CD8-positive, alpha-beta memory T cell (primary cell): ENCODE data around the gene PPP2R2B. TPM values are rescaled to one million over a fixed set of nuclear protein-coding genes. Genes with fewer than 3 reads are reported as not detected.
A peak's percentile ranks its signal among the peaks of the same experiment; 100 is the strongest.

Experiments
- CTCF ChIA-PET: fragments of 350-600 bp; sonication (Branson Sonifier 250); formaldehyde crosslinking; loops from one replicate; lab custom pipeline; 2021; ENCODE audit warnings: antibody characterized with exemption; lab: Charles Lee
- POLR2A ChIA-PET: fragments of 350-600 bp; sonication (Branson Sonifier 250); formaldehyde crosslinking; loops from one replicate; lab custom pipeline; 2021; ENCODE audit warnings: antibody characterized with exemption; lab: Charles Lee
- DNase-seq, 5 donors: peaks; one replicate each; pipeline versions ENCODE4 v3.0.0 to v3.0.0-alpha.2; 2020 to 2022; ENCODE audit warnings: mixed read lengths in 1 of 5
- H3K27ac ChIP-seq: one replicate; pipeline ENCODE4 v1.7.0; 2013; ENCODE audit warnings: low read depth, mild to moderate bottlenecking, low read length, moderate library complexity
- H3K27me3 ChIP-seq: 2 replicates; pipeline ENCODE4 v1.7.0; 2013; ENCODE audit warnings: low read length, mild to moderate bottlenecking; ENCODE audit not compliant: insufficient read depth, poor library complexity, severe bottlenecking
- H3K36me3 ChIP-seq: 2 replicates; pipeline ENCODE4 v1.7.0; 2013; ENCODE audit warnings: mild to moderate bottlenecking, low read length, moderate library complexity; ENCODE audit not compliant: insufficient read depth
- H3K4me1 ChIP-seq: 2 replicates; pipeline ENCODE4 v1.7.0; 2013; ENCODE audit warnings: mild to moderate bottlenecking, low read length, moderate library complexity; ENCODE audit not compliant: insufficient read depth
- H3K4me3 ChIP-seq: 2 replicates; pipeline ENCODE4 v1.7.0; 2013; ENCODE audit warnings: mild to moderate bottlenecking, low read length
- H3K9me3 ChIP-seq: 2 replicates; pipeline ENCODE4 v1.7.0; 2013; ENCODE audit warnings: mild to moderate bottlenecking, low read length
- H3K27ac Mint-ChIP-seq, 8 donors: one replicate each; pipeline ENCODE4 v1.8.0; 2020 to 2021; ENCODE audit warnings: mixed read lengths in 8 of 8, mild to moderate bottlenecking in 6 of 8, inconsistent platforms in 3 of 8, moderate library complexity in 3 of 8
- H3K27me3 Mint-ChIP-seq, 2 donors: one replicate each; pipeline ENCODE4 v1.8.0; 2020 to 2021; ENCODE audit warnings: mixed read lengths in 2 of 2, mild to moderate bottlenecking in 1 of 2, moderate library complexity in 1 of 2
- H3K36me3 Mint-ChIP-seq, 3 donors: one replicate each; pipeline ENCODE4 v1.8.0; 2020 to 2021; ENCODE audit warnings: mixed read lengths in 3 of 3, inconsistent platforms in 1 of 3, mild to moderate bottlenecking in 1 of 3
- H3K4me1 Mint-ChIP-seq, 3 donors: one replicate each; pipeline ENCODE4 v1.8.0; 2020 to 2021; ENCODE audit warnings: mixed read lengths in 3 of 3, inconsistent platforms in 1 of 3, mild to moderate bottlenecking in 1 of 3
- H3K4me3 Mint-ChIP-seq, 7 donors: one replicate each; pipeline ENCODE4 v1.8.0; 2020 to 2021; ENCODE audit warnings: mixed read lengths in 7 of 7, mild to moderate bottlenecking in 6 of 7, moderate library complexity in 4 of 7, inconsistent platforms in 2 of 7
- H3K9me3 Mint-ChIP-seq, 5 donors: one replicate each; pipeline ENCODE4 v1.8.0; 2020 to 2022; ENCODE audit warnings: mixed read lengths in 5 of 5, mild to moderate bottlenecking in 3 of 5, moderate library complexity in 2 of 5, inconsistent platforms in 1 of 5
- polyA plus RNA-seq: library from polyadenylated mRNA; unstranded; fragments of 300-500 nt; fragmentation: Illumina TruSeq; gene quantifications from one replicate; pipeline ENCODE4 v1.2.3, GENCODE V29; 2021
- total RNA-seq, 2 experiments: library from RNA; stranded (reverse); gene quantifications; one replicate each; pipeline ENCODE4 v1.2.3, GENCODE V29; 2021

Gene PPP2R2B
- total and polyA plus RNA-seq, 3 experiments from 2014 or later, result 2.3 to 29.7 (median 4.2) TPM

DNA sequence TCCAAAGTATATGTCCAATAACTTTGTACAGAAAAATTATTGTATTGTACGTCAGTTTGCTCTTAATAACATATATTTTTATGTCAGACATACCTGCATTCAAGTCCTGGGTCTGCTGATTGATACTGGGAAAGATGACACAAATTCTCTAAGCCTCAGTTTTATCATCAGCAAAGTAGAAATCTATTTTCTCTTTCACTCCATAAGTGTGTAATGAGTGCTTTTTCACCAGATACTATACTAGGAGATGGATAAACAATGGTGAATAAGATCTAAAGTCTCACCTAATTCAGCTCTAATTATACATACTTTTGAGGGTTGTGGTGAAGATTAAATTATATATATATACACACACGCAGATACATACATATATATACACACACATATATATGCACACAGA is 12.3 kb downstream of the PPP2R2B start:
- Mint-ChIP-seq H3K4me1 (peaks cover 25 to 51% (median 29%) of the 10 kb centered on the region in 3 donors), H3K27ac (peak overlapping the region in 1 of 8 donors; percentile 10), H3K9me3 (no peaks in the 10 kb centered on the region), H3K4me3 (no peak overlapping the region), H3K36me3 (peaks cover 7 to 42% (median 11%) of the 10 kb centered on the region in 3 donors), H3K27me3 (no peaks in the 10 kb centered on the region)
- no peak for DNase-seq
- no peaks in the 10 kb centered on the region for H3K9me3 ChIP-seq
- POLR2A ChIA-PET, result no interaction called here
- no peaks in the 10 kb centered on the region for H3K4me1 ChIP-seq
- H3K4me3 ChIP-seq, result no peak overlapping the region
- CTCF ChIA-PET, result no interaction called here
- H3K27me3 ChIP-seq, result no peaks in the 10 kb centered on the region
- no peak overlapping the region for H3K27ac ChIP-seq
- H3K36me3 ChIP-seq, result no peaks in the 10 kb centered on the region

DNA sequence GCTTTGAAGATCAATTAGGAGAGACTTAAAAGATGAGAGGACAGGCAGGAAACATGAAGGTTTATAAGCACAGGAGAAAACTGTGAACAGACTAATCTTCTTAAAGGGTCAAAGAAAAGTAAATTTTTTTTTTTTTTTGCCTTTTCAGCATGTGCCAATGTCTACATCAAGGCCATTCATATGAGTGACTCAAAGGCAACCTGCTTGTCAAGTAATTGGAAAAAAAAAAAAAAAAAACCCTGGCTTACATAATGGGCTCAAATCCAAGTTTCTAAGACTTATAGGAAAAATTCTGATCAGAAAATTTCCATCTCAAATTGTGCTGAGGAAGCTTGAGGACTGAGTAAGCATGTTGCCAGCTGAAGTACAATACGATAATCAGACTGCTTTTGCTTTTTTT is 15.9 kb downstream of the PPP2R2B start:
- Mint-ChIP-seq H3K9me3 (no peaks in the 10 kb centered on the region), H3K4me1 (peaks cover 19 to 46% (median 23%) of the 10 kb centered on the region in 3 donors), H3K27ac (no peak overlapping the region), H3K27me3 (no peaks in the 10 kb centered on the region), H3K4me3 (no peak overlapping the region), H3K36me3 (peaks cover 0 to 28% (median 7%) of the 10 kb centered on the region in 3 donors)
- H3K27ac ChIP-seq, result no peak overlapping the region
- POLR2A ChIA-PET, result no interaction called here
- no peak overlapping the region for H3K4me3 ChIP-seq
- H3K36me3 ChIP-seq, result no peaks in the 10 kb centered on the region
- no peaks in the 10 kb centered on the region for H3K4me1 ChIP-seq
- CTCF ChIA-PET, result no interaction called here
- no peaks in the 10 kb centered on the region for H3K27me3 ChIP-seq
- DNase-seq, result no peak
- no peaks in the 10 kb centered on the region for H3K9me3 ChIP-seq

DNA sequence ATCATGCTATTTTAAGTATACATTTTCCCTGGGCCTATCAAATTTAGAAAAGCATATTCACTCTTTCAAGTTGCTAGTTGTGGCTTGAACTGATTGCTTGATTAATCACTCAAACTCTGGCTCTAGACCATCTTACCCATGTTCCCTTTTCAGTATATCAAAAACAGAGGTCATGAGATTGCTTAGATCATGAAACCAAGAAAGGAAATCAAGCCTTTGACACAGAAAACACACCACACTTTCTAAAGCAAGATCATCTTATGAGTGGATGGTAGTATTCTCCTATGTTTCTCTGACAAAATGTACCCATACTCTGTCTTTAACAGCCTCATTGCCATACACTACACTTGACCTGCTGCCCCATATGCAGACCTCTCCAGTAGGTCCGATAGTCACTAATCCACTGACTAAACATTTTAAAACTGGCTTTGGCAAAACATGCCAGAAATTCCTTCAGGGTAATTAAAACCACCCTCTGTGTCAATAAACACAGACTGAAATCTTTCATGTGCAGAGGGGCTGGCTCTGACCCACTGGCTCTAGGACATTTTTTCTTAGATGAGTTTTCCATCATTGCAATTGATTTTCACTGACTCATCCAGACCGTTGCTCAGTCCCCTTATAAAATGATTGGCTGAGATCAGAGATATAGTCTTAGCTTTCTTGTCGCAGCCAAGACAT is 18.2 kb downstream of the PPP2R2B start:
- Mint-ChIP-seq H3K4me3 (no peak overlapping the region), H3K27me3 (no peaks in the 10 kb centered on the region), H3K27ac (peak overlapping the region in 1 of 8 donors; percentile 5), H3K36me3 (peaks cover 6 to 28% (median 7%) of the 10 kb centered on the region in 3 donors), H3K9me3 (no peaks in the 10 kb centered on the region), H3K4me1 (peaks cover 11 to 36% (median 18%) of the 10 kb centered on the region in 3 donors)
- DNase-seq, result no peak
- POLR2A ChIA-PET, result no interaction called here
- Histone ChIP-seq H3K4me1 (no peaks in the 10 kb centered on the region), H3K36me3 (no peaks in the 10 kb centered on the region), H3K4me3 (no peak overlapping the region), H3K9me3 (no peaks in the 10 kb centered on the region), H3K27ac (no peak overlapping the region), H3K27me3 (no peaks in the 10 kb centered on the region)
- CTCF ChIA-PET, result no interaction called here

DNA sequence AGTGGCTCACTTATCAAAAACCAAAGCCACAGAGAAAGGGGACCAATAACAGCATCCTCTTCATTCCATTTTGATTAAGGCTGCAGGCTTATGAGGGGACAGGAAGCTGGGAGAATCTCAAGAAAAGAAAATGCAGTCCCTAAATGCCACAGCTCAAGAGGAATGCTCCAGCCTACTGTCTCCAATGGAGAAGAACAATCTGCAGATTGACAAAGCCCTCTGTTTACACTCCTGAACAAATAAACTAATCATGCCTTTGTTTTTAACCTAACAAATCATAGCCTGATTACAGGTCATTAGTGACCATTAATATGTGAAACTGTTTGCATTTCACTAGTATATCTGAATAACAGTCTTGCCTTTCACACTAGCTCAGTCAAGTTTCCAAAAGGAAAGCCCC is 26.5 kb downstream of the PPP2R2B start:
- Histone ChIP-seq H3K9me3 (no peaks in the 10 kb centered on the region), H3K4me3 (no peak overlapping the region), H3K36me3 (no peaks in the 10 kb centered on the region), H3K27ac (no peak overlapping the region), H3K27me3 (no peaks in the 10 kb centered on the region), H3K4me1 (no peaks in the 10 kb centered on the region)
- H3K27ac Mint-ChIP-seq, result no peak overlapping the region
- no peaks in the 10 kb centered on the region for H3K9me3 Mint-ChIP-seq
- ChIA-PET POLR2A (no interaction called here), CTCF (no interaction called here)
- H3K36me3 Mint-ChIP-seq, result peaks cover 4 to 15% (median 7%) of the 10 kb centered on the region in 3 donors
- no peaks in the 10 kb centered on the region for H3K27me3 Mint-ChIP-seq
- peaks cover 9 to 24% (median 15%) of the 10 kb centered on the region in 3 donors for H3K4me1 Mint-ChIP-seq
- H3K4me3 Mint-ChIP-seq, result no peak overlapping the region
- DNase-seq, result no peak

DNA sequence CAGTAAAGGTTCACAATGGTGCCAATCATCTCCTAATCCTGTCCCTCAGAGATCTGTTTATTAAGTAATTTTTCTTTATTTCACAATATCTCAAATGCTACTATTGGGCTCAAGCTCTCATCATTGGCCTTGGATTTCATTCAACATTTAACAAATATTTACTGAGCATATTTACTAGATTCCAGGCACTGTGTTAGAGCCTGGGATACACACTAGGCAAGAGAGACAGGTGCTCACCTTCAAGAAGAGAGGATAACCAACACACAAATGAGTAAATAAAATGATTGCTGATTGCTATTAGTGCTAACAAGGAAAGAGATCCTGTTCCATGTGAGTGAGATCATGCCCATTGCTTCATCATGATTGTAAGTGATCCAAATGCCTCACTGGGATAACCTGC is 27.4 kb downstream of the PPP2R2B start:
- DNase-seq, result no peak
- Mint-ChIP-seq H3K36me3 (peaks cover 2 to 12% (median 4%) of the 10 kb centered on the region in 3 donors), H3K4me3 (no peak overlapping the region), H3K4me1 (peaks cover 9 to 24% (median 15%) of the 10 kb centered on the region in 3 donors), H3K27ac (no peak overlapping the region), H3K27me3 (no peaks in the 10 kb centered on the region), H3K9me3 (no peaks in the 10 kb centered on the region)
- no peaks in the 10 kb centered on the region for H3K36me3 ChIP-seq
- no peaks in the 10 kb centered on the region for H3K9me3 ChIP-seq
- ChIA-PET POLR2A (no interaction called here), CTCF (interaction anchor here (0.6 kb wide), 1 partner anchor 9 kb away, joined by 3 read pairs; no protein-coding TSS in a partner anchor)
- no peak overlapping the region for H3K4me3 ChIP-seq
- no peaks in the 10 kb centered on the region for H3K4me1 ChIP-seq
- H3K27ac ChIP-seq, result no peak overlapping the region
- no peaks in the 10 kb centered on the region for H3K27me3 ChIP-seq

DNA sequence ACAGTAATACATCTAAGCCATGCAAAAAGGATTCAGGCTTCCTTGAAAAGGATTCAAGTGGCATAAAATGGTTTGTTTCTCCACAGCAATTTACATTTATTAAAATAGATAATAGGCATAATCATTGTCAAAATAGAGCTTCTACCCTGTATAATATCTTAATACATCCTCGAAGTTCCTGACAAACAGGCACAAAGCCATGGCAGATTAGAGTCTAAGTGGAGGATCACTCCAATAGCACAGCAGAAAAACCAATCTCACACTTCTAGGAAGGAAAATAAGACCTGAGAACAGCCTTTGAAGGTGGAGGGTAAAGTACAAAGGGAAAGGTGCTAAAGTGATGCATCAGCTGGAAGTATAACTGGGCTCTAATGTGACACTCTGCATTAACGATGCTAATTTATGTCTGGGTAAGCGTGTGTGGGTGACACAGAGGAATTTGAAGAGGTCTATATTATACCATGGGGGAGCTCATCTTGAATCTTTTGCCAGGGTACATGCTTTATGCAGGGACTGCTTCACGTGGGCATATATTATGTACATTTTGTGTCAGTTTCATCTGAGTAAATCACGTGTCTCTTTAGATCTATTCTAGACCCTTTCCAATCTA is 28.8 kb downstream of the PPP2R2B start:
- no peak overlapping the region for H3K4me3 Mint-ChIP-seq
- ChIA-PET CTCF (no interaction called here), POLR2A (no interaction called here)
- no peaks in the 10 kb centered on the region for H3K4me1 ChIP-seq
- no peak overlapping the region for H3K4me3 ChIP-seq
- no peaks in the 10 kb centered on the region for H3K27me3 Mint-ChIP-seq
- H3K9me3 Mint-ChIP-seq, result no peaks in the 10 kb centered on the region
- no peaks in the 10 kb centered on the region for H3K27me3 ChIP-seq
- H3K4me1 Mint-ChIP-seq, result peaks cover 11 to 23% (median 15%) of the 10 kb centered on the region in 3 donors
- no peaks in the 10 kb centered on the region for H3K9me3 ChIP-seq
- H3K36me3 Mint-ChIP-seq, result peaks cover 2 to 8% (median 7%) of the 10 kb centered on the region in 3 donors
- H3K27ac ChIP-seq, result no peak overlapping the region
- H3K27ac Mint-ChIP-seq, result peak overlapping the region in 1 of 8 donors; percentile 0
- H3K36me3 ChIP-seq, result no peaks in the 10 kb centered on the region
- DNase-seq, result no peak

DNA sequence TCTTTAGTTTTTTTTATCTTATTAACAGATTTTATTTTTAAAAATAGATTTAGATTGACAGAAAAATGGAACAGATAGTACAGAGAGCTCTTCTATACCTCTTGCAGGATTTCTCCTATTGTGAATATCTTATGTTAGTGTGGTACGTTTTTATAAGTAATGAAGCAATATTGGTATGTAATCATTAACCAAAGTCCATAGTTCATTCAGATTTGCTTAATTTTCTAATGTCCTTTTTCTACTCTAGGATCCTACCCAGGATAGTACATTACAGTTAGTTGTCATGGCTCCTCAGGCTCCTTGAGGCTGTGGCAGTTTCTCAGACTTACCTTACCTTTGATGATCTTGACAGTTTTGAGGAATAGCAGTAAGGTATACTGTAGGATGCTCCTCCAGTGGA is 30.4 kb downstream of the PPP2R2B start:
- peaks cover 8 to 18% (median 11%) of the 10 kb centered on the region in 3 donors for H3K4me1 Mint-ChIP-seq
- H3K27ac Mint-ChIP-seq, result no peak overlapping the region
- no peaks in the 10 kb centered on the region for H3K9me3 Mint-ChIP-seq
- no peaks in the 10 kb centered on the region for H3K27me3 Mint-ChIP-seq
- peaks cover 2 to 12% (median 10%) of the 10 kb centered on the region in 3 donors for H3K36me3 Mint-ChIP-seq
- no peak overlapping the region for H3K4me3 ChIP-seq
- no peaks in the 10 kb centered on the region for H3K9me3 ChIP-seq
- ChIA-PET CTCF (no interaction called here), POLR2A (no interaction called here)
- no peaks in the 10 kb centered on the region for H3K27me3 ChIP-seq
- no peaks in the 10 kb centered on the region for H3K36me3 ChIP-seq
- no peak for DNase-seq
- H3K4me3 Mint-ChIP-seq, result no peak overlapping the region
- no peak overlapping the region for H3K27ac ChIP-seq
- H3K4me1 ChIP-seq, result no peaks in the 10 kb centered on the region

DNA sequence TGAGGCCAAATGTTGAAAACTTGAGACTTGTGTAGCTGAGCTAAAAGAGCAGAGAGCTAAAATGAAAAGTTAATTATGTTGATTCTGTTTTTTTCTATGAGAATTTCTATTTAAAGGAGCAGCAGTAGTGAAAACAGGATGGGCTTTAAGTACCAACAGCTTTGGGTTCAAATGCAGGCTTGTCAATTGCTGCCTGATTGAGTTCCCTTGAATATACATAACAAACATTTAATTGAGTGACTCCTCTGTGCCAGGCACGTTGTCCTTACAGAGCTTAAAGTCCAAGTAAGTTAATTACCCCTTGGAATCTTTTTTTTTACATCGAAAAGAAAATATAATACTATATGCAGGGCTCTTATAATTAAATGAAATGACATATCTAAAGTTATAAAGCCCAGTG is 38.5 kb downstream of the PPP2R2B start:
- H3K4me3 ChIP-seq, result no peak overlapping the region
- no peaks in the 10 kb centered on the region for H3K36me3 ChIP-seq
- H3K4me1 Mint-ChIP-seq, result peaks cover 3 to 5% (median 4%) of the 10 kb centered on the region in 3 donors
- peaks cover 4 to 11% (median 7%) of the 10 kb centered on the region in 5 donors for H3K9me3 Mint-ChIP-seq
- peak overlapping the region in 1 of 8 donors; percentile 12 for H3K27ac Mint-ChIP-seq
- H3K27me3 Mint-ChIP-seq, result no peaks in the 10 kb centered on the region
- CTCF ChIA-PET, result no interaction called here
- H3K4me3 Mint-ChIP-seq, result no peak overlapping the region
- H3K9me3 ChIP-seq, result no peaks in the 10 kb centered on the region
- no peak overlapping the region for H3K27ac ChIP-seq
- no peaks in the 10 kb centered on the region for H3K4me1 ChIP-seq
- POLR2A ChIA-PET, result no interaction called here
- peaks cover 5 to 36% (median 12%) of the 10 kb centered on the region in 3 donors for H3K36me3 Mint-ChIP-seq
- no peaks in the 10 kb centered on the region for H3K27me3 ChIP-seq
- no peak for DNase-seq
